PC-9 (cell line): ENCODE measurements around the gene SNAPC2. TPM values are rescaled to one million over a fixed set of nuclear protein-coding genes. Genes with fewer than 3 reads are reported as not detected.

Source experiments
- BruUV-seq: library from RNA; stranded (reverse); fragments of 400-500 nt; replicated peaks from 2 replicates; lab custom pipeline; 2021; lab: Mats Ljungman, UMichigan
- CTCF ChIA-PET: fragments of 300-600 bp; sonication (Branson Sonifier 250); formaldehyde crosslinking; loops from one replicate; lab custom pipeline; 2022; ENCODE audit warnings: antibody characterized with exemption; lab: Charles Lee
- POLR2A ChIA-PET: fragments of 300-600 bp; sonication (Branson Sonifier 250); formaldehyde crosslinking; loops from one replicate; lab custom pipeline; 2022; ENCODE audit warnings: antibody characterized with exemption; ENCODE audit not compliant: unreplicated experiment; lab: Charles Lee
- DNase-seq, 2 experiments: peaks; one replicate each; pipeline versions ENCODE4 v3.0.0 to v3.0.0-alpha.2; 2015 to 2022; ENCODE audit warnings: mixed read lengths in 1 of 2
- H2AFZ ChIP-seq: fragments of 200-600 bp; sonication (generic); 2 replicates; pipeline ENCODE4 v1.8.1; 2017; ENCODE audit warnings: antibody characterized with exemption
- H3F3A ChIP-seq: fragments of 200-600 bp; sonication (generic); 2 replicates; pipeline ENCODE4 v1.8.1; 2017; ENCODE audit warnings: antibody characterized with exemption, mild to moderate bottlenecking, low read depth; ENCODE audit not compliant: insufficient read depth
- H3K27ac ChIP-seq: fragments of 200-600 bp; sonication (generic); 2 replicates; pipeline ENCODE4 v1.6.1; 2016; ENCODE audit warnings: mixed run types
- H3K27me3 ChIP-seq: fragments of 200-600 bp; sonication (generic); 2 replicates; pipeline ENCODE4 v1.6.1; 2016; ENCODE audit warnings: low read depth, mixed run types; ENCODE audit not compliant: insufficient read depth
- H3K36me3 ChIP-seq: fragments of 200-600 bp; sonication (generic); 2 replicates; pipeline ENCODE4 v1.6.1; 2016; ENCODE audit warnings: low read depth, mixed run types
- H3K4me1 ChIP-seq: fragments of 200-600 bp; sonication (generic); replicated peaks from 2 replicates; pipeline ENCODE4 v1.6.1; 2016; ENCODE audit warnings: mixed run types; ENCODE audit not compliant: insufficient read depth
- H3K4me2 ChIP-seq: fragments of 200-600 bp; sonication (generic); 2 replicates; pipeline ENCODE4 v1.6.1; 2017; ENCODE audit warnings: mixed run types
- H3K4me3 ChIP-seq: fragments of 200-600 bp; sonication (generic); 2 replicates; pipeline ENCODE4 v1.6.1; 2016; ENCODE audit warnings: mixed run types
- H3K79me2 ChIP-seq: fragments of 200-600 bp; sonication (generic); 2 replicates; pipeline ENCODE4 v1.6.1; 2017; ENCODE audit warnings: low read depth, mixed run types
- H3K9me2 ChIP-seq: fragments of 200-600 bp; sonication (generic); 2 replicates; pipeline ENCODE4 v1.8.1; 2017; ENCODE audit warnings: mild to moderate bottlenecking; ENCODE audit not compliant: insufficient read depth
- H3K9me3 ChIP-seq: fragments of 200-600 bp; sonication (generic); 2 replicates; pipeline ENCODE4 v1.8.1; 2016; ENCODE audit warnings: low read depth; ENCODE audit not compliant: insufficient read depth
- H4K20me1 ChIP-seq: fragments of 200-600 bp; sonication (generic); 2 replicates; pipeline ENCODE4 v1.8.1; 2017; ENCODE audit not compliant: insufficient read depth
- CTCF ChIP-seq: fragments of 200-600 bp; sonication (generic); conservative IDR thresholded peaks from 2 replicates; pipeline ENCODE4 v1.6.1; 2017; ENCODE audit warnings: mixed run types, antibody characterized with exemption, mild to moderate bottlenecking, moderate library complexity
- EZH2 ChIP-seq: fragments of 200-600 bp; sonication (generic); IDR thresholded peaks from 2 replicates; pipeline ENCODE4 v1.8.0; 2017; ENCODE audit warnings: antibody characterized with exemption, low read depth
- intact Hi-C: fragments of 100-400 bp; cut with micrococcal nuclease; formaldehyde crosslinking; loops from one replicate; pipeline ENCODE4 v1.10.0; 2022; ENCODE audit not compliant: unreplicated experiment
- total RNA-seq: library from RNA; stranded (reverse); gene quantifications from 2 replicates; pipeline ENCODE4 v1.2.3, GENCODE V29; 2021

Gene SNAPC2
- total RNA-seq, 1 experiment from 2014 or later = 37.5 TPM

GRCh38 chr19:7877249-7877836 lies 42.8 kb upstream of the SNAPC2 start:
- no peaks in the 10 kb centered on the region for H3K9me3 ChIP-seq
- no TSS peak for BruUV-seq
- no peak overlapping the region for H3K4me2 ChIP-seq
- CTCF ChIA-PET = no interaction called here
- H4K20me1 ChIP-seq = no peaks in the 10 kb centered on the region
- DNase-seq = no peak
- H3F3A ChIP-seq = peaks cover 36% of the 10 kb centered on the region; the same call in 1 of the 2 replicates
- peaks cover 8% of the 10 kb centered on the region; the same call in 1 of the 2 replicates for H3K4me1 ChIP-seq
- no peaks in the 10 kb centered on the region for H3K9me2 ChIP-seq
- H3K4me3 ChIP-seq = no peak overlapping the region
- no peaks in the 10 kb centered on the region for H3K36me3 ChIP-seq
- intact Hi-C loops = no loop called here
- H2AFZ ChIP-seq = no peak overlapping the region
- no peak overlapping the region for H3K27ac ChIP-seq
- POLR2A ChIA-PET = interaction anchor here (0.6 kb wide), 2 partner anchors 25 to 43 kb away, joined by 3 to 5 read pairs; no protein-coding TSS in a partner anchor
- no peaks in the 10 kb centered on the region for H3K79me2 ChIP-seq
- TF ChIP-seq EZH2 (no peak), CTCF (no peak)
- H3K27me3 ChIP-seq = no peaks in the 10 kb centered on the region

GRCh38 chr19:7879111-7879807 lies 40.9 kb upstream of the SNAPC2 start:
- ChIA-PET CTCF (no interaction called here), POLR2A (no interaction called here)
- no peak for DNase-seq
- no TSS peak for BruUV-seq
- peaks cover 3% of the 10 kb centered on the region; the same call in 1 of the 2 replicates for H4K20me1 ChIP-seq
- intact Hi-C loops = no loop called here
- H3K4me2 ChIP-seq = no peak overlapping the region
- no peak overlapping the region for H2AFZ ChIP-seq
- H3K4me3 ChIP-seq = no peak overlapping the region
- peaks cover 42% of the 10 kb centered on the region for H3F3A ChIP-seq
- H3K36me3 ChIP-seq = no peaks in the 10 kb centered on the region
- H3K27ac ChIP-seq = no peak overlapping the region
- H3K79me2 ChIP-seq = no peaks in the 10 kb centered on the region
- TF ChIP-seq CTCF (no peak), EZH2 (no peak)
- H3K4me1 ChIP-seq = peaks cover 4% of the 10 kb centered on the region; the same call in 1 of the 2 replicates
- H3K27me3 ChIP-seq = no peaks in the 10 kb centered on the region
- H3K9me3 ChIP-seq = no peaks in the 10 kb centered on the region
- H3K9me2 ChIP-seq = no peaks in the 10 kb centered on the region

- no peak overlapping the region for H3K4me3 ChIP-seq
- no peak overlapping the region for H3K27ac ChIP-seq
- intact Hi-C loops = no loop called here
- H3K79me2 ChIP-seq = no peaks in the 10 kb centered on the region
- peaks cover 42% of the 10 kb centered on the region for H3F3A ChIP-seq
- no TSS peak for BruUV-seq
- no peak for TF ChIP-seq CTCF
- peaks cover 3% of the 10 kb centered on the region; the same call in 1 of the 2 replicates for H3K4me1 ChIP-seq
- no peaks in the 10 kb centered on the region for H3K9me3 ChIP-seq
- ChIA-PET CTCF (no interaction called here), POLR2A (no interaction called here)
- H3K9me2 ChIP-seq = no peaks in the 10 kb centered on the region
- DNase-seq = no peak
- peaks cover 3% of the 10 kb centered on the region; the same call in 1 of the 2 replicates for H4K20me1 ChIP-seq
- no peaks in the 10 kb centered on the region for H3K36me3 ChIP-seq
- no peaks in the 10 kb centered on the region for H3K27me3 ChIP-seq
- H3K4me2 ChIP-seq = no peak overlapping the region
- no peak overlapping the region for H2AFZ ChIP-seq
These were observed 40.3 kb upstream of the SNAPC2 start for GRCh38 chr19:7879836-7880235.
